ENCODE measurements around the gene GAB3.
"Not testable (repeated sequence)": the region's sequence is repeated elsewhere in the genome, so short reads cannot be mapped to it uniquely, and the experiment has no call there.

GAB3 gene

DNA sequence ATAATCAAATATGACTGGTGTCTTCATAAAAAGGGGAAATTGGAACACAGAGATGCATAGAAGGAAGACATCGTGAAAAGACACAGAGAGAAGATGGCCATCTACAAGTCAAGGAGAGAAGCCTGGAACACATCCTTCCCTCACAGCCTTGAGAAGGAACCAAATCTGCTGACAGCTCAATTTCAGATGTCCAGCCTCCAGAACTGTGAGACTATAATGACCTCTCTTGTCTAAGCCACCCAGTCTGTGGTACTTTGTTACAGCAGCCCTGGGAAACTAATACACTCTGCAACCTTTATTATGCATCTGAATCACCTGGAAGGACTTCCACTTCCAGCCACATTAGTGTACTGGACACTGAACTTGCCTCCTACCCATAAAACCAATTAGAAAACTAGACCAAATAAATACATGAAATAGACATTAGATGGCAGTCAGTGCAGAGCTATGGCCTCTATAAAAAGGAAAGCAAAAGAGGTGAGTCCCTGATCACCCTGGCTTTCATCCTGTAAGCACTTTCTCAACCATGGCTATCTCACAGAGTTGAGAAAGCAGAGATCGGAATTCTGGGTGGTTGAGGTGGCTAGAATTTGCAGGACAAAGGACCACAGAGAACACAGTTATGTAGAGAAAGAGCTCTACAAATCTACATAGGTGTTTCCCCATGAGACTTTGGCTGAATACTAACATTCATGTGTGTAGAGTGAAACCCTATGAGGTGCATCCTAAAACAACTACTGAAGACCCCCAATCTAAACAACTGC is 25.7 kb downstream of the GAB3 start:
- DNase-seq (ENCODE audit: low read depth in 2 of 2, low spot score in 1 of 2), result no peak

DNA sequence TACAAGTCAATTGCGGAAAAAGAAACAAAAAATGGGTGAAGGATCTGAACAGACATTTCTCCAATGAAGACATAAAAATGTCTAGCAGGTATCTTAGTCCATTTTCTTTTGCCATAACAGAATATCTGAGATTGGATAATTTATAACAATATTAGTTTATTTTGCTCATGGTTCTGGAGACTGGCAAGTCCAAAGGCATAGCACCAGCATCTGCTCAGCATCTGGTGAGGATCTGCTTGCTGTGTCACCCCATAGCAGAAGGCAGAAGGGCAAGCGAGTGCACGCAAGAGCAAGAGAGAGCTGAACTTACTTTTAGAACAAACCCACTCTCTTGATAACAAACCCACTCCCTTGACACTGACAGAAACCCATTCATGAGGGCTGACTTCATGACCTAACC is 29.7 kb downstream of the GAB3 start:
- no peak for DNase-seq (ENCODE audit: low read depth in 2 of 2, low spot score in 1 of 2)

DNA sequence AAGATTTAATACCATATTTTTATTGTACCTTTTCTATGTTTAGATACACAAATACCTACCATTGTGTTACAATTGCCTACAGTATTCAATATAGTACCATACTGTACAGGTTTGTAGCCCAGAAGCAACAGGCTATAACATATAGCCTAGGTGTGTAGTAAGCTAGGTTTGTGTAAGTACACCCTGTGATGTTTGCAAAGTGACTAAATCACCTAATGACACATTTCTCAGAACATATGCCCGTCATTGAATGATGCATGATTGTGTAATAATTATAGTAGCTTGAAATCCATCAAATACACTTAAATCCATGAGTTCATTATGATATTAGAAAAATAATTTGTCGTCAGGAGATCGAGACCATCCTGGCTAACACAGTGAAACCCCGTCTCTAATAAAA is 30.8 kb downstream of the GAB3 start:
- no peak for DNase-seq (ENCODE audit: low read depth in 2 of 2, low spot score in 1 of 2)

DNA sequence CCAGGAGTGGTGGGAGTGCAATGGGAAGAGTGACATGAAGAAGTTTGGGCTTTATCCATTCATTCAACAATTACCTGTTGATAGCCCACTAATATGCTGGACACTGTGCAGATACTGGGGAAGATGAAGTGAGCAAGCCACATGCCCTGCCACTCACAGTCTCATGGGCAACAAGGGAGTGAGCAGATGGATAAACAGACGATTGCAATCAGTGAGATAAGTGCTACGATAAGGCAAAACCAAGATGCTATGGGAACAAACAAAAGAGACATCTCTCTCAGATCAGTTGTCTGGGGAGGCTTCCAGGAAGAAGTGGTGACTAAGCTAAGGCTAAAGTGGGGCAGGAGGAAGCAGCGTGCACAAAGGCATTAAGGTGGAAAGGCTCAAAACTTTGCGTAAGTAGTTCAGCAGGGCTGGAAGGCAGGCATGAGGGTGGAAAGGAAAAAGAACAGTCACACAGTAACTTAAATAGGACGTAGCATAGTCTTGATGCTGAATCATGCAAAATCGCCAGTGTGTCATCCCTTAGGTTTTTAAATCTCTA is 31.7 kb downstream of the GAB3 start:
- no peak for DNase-seq (ENCODE audit: low read depth in 2 of 2, low spot score in 1 of 2)

DNA sequence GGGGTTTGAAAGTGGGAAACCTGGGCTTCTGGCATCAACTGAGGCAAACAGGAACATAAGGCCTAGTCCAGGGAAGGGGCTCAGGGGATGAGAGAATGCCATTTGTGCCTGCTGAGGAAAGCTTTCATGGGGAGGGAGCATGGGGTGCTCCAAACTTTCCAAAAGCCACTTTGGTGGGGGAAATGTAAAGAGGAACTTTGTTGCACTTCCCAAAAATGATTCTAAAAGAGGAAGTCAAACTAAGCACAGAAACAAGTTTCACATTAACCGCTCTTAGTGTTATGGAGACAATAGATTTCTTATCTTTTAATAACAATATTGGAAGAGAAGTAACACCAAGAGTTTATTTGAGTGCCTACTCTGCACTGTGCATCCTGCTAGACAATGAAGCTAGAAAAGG is 32.3 kb downstream of the GAB3 start:
- no peak for DNase-seq (ENCODE audit: low read depth in 2 of 2, low spot score in 1 of 2)

DNA sequence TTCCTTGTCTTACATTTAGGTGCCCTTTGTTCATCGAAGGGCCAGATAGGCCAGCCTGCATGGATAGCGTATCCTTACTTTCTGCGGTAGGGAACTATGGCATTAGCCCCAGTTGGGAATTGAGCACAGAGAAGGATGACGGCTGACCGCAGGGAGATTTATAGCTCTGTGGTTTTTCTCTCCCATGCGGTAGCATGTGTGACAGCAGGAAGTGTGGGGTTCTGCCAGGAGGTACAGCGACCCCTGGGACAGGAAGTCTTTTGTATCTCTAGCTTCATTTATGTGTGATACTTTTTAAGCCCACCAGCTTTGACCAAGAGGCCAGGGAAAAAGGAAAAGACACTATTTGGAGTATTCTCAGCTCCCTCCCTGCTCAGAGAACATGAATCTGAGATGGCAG is 33.1 kb downstream of the GAB3 start:
- no peak for DNase-seq (ENCODE audit: low read depth in 2 of 2, low spot score in 1 of 2)

DNA sequence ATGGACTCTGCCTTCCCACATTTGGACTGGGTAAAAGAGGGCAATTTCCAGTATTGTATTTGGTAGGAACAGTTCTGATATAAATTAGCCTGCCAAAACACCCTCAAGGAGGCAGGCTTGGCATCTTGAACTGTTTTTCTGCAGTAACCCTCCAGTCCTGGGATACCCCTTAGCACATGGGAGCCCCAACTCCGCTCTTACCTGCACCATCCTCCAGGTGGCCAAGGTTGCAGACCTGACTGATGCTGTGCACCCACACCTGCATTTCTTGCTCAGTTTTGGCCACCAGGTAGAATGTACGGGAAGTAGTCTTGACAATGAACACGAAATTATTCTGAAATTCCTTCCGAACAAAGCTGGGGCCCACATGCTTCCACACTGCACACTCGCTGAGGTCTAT is 35.1 kb downstream of the GAB3 start:
- no peak for DNase-seq (ENCODE audit: low read depth in 2 of 2, low spot score in 1 of 2)

DNA sequence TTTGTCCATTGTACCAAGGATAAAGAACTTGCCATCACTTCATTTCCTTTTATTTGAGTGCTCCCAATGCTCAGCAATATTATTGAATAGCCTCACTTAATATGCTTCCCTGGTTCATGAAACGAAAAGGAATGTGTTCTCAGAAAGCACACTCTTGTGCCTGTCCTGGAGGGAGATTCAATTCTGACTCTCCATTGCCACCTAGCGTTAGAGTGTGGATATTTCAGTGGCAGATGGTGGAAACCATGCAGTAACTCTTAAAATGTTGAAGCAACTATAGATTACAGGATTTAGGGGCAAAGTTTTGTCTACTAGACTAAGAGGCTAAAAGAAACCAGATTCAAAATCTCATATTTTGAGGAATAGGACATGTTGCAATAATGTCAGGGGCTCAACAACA is 36.0 kb downstream of the GAB3 start:
- no peak for DNase-seq (ENCODE audit: low read depth in 2 of 2, low spot score in 1 of 2)

DNA sequence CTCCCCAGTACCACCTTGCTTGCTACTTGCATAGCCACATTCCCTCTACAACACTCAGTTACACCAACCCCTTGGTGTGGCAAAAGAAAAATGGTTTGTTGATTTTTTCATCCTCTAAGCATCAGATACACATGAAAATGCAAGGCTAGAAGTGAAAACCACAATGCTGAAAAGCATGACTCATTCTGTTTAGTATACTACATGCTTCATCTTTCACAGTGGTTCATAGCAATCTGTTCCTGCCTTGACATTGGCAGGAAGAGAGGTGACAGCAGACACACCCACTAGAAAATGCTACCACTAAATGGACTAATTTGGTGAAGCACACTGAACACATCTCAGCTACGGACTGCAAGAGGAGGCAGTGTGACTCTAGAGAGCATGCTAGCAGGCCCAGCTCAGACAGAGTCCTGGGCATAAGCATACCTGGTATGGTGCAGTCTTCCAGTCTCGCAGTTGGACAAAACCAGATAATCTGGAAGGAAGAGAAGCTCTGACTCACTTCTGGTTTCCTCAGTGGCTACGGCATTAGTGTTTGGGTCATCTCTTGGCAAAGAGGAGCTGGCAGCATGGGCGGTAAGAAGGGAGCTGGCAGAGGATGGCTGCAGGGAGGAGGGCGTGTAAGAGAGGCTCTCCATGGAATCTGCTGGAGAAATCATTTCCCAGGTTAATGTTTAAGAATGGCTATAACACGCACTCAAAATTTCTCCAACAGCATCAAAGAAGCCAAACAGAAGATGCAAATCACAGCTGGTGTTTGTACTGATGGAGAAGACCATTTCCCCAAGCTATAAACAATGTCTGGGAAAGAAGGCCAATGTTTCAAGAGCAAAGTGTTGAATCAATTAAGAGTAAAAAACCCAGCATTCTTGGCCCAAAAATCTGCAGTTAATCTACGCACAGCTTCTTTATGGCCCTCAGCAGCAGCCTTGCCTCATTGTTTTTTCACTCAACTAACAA is 37.8 kb downstream of the GAB3 start:
- DNase-seq (ENCODE audit: low read depth in 2 of 2, low spot score in 1 of 2), result no peak

DNA sequence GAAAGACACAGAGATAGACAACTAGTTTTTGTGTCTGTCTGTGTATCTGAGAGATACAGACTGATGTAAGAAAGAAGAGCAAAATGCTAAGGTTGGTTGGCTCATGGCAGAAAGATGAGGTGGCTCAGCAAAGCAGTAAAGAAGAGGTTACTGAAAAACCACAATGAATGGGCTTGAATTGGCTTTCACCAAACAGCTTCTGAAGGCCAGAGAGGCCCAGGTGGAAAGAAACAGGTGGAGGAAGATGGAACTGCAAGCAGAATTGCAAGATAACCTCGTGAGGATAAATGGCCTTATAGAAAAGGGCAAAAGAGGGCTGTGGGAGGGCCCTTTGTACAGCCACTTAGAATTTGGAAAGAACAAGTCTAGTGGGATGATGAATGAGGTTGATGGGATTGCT is 39.6 kb downstream of the GAB3 start:
- no peak for DNase-seq (ENCODE audit: low read depth in 2 of 2, low spot score in 1 of 2)

DNA sequence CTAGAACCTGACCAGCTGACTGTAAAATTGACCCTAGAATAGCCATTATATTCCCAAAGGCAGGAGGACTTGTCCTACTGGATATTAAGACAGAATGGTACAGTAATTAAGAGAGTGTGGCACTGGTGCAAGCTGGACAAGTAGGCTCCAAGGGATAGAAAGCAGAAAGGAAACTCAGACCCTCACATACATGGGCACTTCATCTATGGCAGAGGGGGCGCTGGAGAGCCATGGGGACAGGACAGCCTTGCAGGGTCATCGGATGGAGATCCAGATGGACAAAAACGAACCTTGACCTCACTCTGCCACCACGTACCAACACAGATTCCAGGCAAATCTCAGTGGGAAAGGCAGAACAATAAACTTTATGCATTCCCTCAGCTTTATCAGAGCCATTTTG is 40.6 kb downstream of the GAB3 start:
- DNase-seq (ENCODE audit: low read depth in 2 of 2, low spot score in 1 of 2), result no peak

DNA sequence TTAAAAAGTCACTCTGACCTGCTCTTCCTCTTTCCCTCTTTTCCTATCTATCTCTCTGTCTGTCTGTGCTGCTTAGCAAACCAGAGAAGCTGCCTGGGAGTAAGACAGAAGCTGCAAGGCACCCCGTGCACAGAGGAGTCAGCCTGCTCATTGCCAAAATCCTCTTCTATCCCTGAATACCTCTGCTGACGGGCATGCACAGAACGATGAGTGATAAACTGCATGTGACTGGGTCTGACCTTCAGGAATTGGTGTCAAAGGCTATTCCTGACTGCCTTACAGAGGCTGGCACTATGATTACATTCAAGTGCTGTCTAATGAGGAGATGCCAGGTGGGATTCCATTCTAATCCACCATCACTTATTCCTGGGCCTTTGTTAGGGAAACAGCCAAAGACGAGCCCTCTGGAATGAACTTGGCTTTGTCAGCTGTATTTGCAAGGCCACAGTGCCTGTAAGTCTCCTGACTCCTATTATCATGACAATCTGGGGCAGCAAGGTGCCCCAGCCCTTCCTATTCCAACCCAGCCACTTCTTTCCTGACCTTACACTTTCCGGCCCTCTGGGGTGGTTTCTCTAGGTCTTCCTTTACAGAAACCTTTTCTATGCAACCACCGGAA is 52.1 kb downstream of the GAB3 start:
- no peak for DNase-seq (ENCODE audit: low read depth in 2 of 2, low spot score in 1 of 2)

DNA sequence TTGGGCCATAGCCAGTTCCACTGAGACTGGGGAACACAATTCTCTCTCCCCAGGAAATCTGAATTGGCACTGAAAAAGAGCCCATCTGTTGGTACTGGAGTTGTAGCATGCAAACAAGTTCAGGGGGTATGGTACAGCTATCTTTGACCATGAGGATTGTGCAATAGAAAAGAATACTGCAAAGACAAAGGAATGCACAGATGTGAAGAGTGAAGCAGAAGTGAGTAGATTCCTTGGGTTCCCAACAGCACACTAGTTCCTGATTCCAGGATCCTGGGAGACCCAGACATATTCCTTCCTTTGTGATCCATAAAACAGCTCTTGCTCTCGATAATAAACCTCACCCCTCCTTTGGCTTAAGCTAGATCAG is 54.2 kb downstream of the GAB3 start:
- no peak for DNase-seq (ENCODE audit: low read depth in 2 of 2, low spot score in 1 of 2)

DNA sequence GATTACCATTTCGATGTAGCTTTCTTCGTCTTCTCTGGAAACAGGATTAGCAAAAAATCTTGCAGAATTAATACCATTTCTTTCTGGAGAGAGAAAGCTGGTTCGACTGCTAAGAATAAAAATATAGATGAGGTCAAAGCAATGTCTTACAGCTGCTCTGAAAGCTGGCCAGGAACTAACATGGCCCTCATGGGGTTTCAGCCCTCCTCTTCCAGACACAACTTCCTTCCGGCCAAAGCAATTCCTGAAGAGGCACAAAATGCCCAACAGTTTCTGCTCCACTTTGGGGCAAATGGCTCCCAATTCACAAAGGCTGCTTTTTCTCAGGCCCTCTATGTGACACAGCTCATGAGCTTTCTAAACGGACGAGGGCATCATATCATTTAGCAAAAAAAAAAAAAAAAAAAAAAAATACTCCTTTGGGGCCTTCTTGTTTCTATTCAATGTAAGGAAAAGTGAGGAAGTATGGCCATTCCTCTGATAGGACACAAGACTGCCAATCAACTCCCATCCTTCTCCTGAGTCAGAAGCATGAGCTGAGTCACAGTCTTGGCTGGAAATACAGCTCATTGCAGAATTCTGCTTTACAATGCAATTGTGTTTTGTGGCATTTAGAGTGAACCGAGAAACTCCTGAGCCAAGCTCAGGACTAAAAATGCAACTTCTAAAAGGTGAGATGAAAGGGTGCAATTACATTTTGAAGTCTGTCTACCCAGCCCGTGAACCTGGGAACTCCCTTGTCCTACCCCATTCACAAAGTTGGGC is 54.8 kb downstream of the GAB3 start:
- DNase-seq (ENCODE audit: low read depth in 2 of 2, low spot score in 1 of 2), result no peak

DNA sequence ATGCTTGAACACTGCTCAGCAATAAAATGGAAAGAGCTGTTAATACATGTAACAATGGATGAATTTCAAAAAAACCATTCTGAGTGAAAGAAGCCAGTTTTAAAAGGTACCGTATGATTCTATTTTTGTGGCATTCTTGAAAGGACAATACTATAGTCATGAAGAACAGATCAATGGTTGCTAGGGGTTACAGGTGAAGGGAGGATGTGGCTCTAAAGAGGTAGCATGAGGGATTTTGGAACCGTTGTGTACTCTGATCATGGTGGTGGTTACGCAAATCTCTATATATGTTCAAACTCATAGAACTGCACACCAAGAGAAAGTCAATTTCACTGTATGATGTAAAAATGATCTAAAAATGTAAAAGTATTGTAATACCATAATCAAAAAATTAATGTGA is 57.5 kb downstream of the GAB3 start:
- DNase-seq (ENCODE audit: low read depth in 2 of 2, low spot score in 1 of 2), result no peak

DNA sequence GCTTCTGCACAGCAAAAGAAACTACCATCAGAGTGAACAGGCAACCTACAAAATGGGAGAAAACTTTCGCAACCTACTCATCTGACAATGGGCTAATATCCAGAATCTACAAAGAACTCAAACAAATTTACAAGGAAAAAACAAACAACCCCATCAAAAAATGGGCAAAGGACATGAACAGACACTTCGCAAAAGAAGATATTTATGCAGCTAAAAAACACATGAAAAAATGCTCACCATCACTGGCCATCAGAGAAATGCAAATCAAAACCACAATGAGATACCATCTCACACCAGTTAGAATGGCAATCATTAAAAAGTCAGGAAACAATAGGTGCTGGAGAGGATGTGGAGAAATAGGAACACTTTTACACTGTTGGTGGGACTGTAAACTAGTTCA is 60.4 kb downstream of the GAB3 start:
- not testable (repeated sequence) for DNase-seq (ENCODE audit: low read depth in 2 of 2, low spot score in 1 of 2)

DNA sequence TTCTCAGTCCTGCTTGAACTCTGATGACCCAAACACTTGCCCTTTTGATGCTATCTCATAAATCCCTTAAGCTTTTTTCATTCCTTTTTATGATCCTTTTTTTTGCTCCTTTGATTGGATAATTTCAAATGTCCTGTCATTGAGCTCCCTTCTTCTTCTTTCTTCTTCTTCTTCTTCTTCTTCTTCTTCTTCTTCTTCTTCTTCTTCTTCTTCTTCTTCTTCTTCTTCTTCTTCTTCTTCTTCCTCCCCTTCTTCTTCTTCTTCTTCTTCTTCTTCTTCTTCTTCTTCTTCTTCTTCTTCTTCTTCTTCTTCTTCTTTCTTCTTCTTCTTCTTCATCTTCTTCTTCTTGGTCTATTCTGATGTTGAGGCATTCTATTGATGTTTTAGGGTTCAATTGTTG is 78.8 kb downstream of the GAB3 start:
- not testable (repeated sequence) for DNase-seq (ENCODE audit: low read depth in 2 of 2, low spot score in 1 of 2)

DNA sequence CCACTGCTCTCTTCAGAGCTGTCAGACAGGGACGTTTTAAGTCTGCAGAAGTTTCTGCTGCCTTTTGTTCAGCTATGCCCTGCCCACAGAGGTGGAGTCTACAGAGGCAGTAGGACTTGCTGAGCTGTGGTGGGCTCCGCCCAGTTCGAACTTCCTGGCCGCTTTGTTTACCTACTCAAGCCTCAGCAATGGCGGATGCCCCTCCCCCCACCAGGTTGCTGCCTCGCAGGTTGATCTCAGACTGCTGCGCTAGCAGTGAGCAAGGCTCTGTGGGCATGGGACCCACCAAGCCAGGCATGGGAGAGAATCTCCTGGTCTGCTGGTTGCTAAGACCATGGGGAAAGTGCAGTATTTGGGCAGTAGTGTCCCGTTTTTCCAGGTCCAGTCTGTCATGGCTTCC is 80.0 kb downstream of the GAB3 start:
- not testable (repeated sequence) for DNase-seq (ENCODE audit: low read depth in 2 of 2, low spot score in 1 of 2)

DNA sequence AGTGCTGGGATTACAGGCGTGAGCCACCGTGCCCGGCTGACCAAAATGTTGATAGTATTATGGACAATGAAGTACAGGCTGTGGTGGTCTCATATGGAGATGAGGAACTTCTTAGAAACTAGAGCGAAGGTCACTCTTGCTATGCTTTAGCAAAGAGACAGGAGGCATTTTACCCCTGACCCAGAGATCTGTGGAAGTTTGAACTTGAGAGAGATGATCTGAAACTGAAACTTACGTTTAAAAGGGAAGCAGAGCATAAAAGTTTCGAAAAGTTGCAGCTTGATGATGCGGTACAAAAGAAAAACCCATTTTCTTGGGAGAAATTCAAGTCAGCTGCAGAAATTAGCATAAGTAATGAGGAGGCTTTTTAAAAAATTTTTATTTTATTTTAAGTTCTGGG is 89.0 kb downstream of the GAB3 start:
- DNase-seq (ENCODE audit: low read depth in 2 of 2, low spot score in 1 of 2), result no peak

DNA sequence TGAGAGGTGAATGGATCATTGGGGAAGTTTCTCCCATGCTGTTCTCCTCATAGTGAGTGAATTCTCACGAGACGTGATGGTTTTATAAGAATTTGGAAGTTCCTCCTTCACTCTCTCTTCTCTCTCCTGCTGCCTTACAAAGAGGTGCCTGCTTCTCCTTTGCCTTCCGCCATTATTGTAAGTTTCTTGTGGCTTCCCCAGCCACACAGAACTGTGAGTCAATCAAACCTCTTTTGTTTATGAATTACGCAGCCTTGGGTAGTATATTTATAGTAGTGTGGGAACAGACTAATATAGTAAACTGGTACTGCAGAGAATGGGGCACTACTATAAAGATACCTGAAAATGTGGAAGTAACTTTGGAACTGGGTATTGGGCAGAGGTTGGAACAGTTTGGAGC is 89.7 kb downstream of the GAB3 start:
- DNase-seq (ENCODE audit: low read depth in 2 of 2, low spot score in 1 of 2), result no peak

DNA sequence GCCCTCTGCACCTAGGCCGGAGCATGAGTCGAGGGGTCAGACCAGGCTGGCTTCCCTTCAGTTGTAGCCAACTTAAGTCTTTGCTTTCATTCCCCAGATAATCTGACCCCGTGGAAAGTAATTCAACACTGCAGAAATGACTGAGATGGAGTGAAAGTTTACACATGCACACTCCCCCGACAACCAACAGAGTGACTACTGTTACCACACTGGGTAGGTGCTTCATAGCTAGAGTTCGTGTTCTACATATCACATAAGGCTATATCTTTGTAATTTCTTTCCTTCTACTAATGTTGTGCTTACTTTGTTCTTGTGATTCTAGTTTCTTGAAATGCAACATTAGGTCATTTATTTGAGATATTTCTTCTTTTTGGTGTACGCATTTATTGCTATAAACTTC is 90.3 kb downstream of the GAB3 start:
- DNase-seq (ENCODE audit: low read depth in 2 of 2, low spot score in 1 of 2), result no peak

Data from stimulated activated CD8-positive, alpha-beta memory T cell treated with anti-CD3 and anti-CD28 coated beads, Interleukin-4, amount 100 ng/mL, for 4 hours (primary cell).